Stimulated activated CD4-positive, alpha-beta T cell treated with anti-CD3 and anti-CD28 coated beads, Interleukin-12 subunit alpha, Interleukin-12 subunit beta, amount 100 ng/mL, for 4 hours (primary cell): ENCODE data around the gene CYP2E1.
"Not testable (repeated sequence)": the region's sequence is repeated elsewhere in the genome, so short reads cannot be mapped to it uniquely, and the experiment has no call there.

Experiments used
- DNase-seq: peaks from one replicate; pipeline ENCODE4 v3.0.0-alpha.2; 2020

CYP2E1 gene

GRCh38 chr10:133528845-133529575 is 1.8 kb downstream of the CYP2E1 start:
- no peak for DNase-seq

GRCh38 chr10:133529576-133529946 is 2.4 kb downstream of the CYP2E1 start:
- DNase-seq, result no peak

GRCh38 chr10:133530506-133530905 is 3.3 kb downstream of the CYP2E1 start:
- DNase-seq, result no peak

- DNase-seq, result no peak
Observed at GRCh38 chr10:133532871-133533270, 5.7 kb downstream of the CYP2E1 start.

GRCh38 chr10:133534417-133534816 is 7.3 kb downstream of the CYP2E1 start:
- DNase-seq, result no peak

- DNase-seq, result no peak
Observed at GRCh38 chr10:133536198-133536597, 9.0 kb downstream of the CYP2E1 start.

- no peak for DNase-seq
Observed at GRCh38 chr10:133537546-133538545, 10.7 kb downstream of the CYP2E1 start.

- not testable (repeated sequence) for DNase-seq
Observed at GRCh38 chr10:133541441-133541975, 14.3 kb downstream of the CYP2E1 start.

- DNase-seq, result no peak
Observed at GRCh38 chr10:133544506-133544905, 17.3 kb downstream of the CYP2E1 start.

GRCh38 chr10:133554600-133554999 is 27.4 kb downstream of the CYP2E1 start:
- DNase-seq, result no peak

GRCh38 chr10:133555521-133555920 is 28.4 kb downstream of the CYP2E1 start:
- DNase-seq, result no peak

- no peak for DNase-seq
Observed at GRCh38 chr10:133557381-133557780, 30.2 kb downstream of the CYP2E1 start.

- DNase-seq, result no peak
Observed at GRCh38 chr10:133559216-133559615, 32.1 kb downstream of the CYP2E1 start.

GRCh38 chr10:133564816-133565215 is 37.7 kb downstream of the CYP2E1 start:
- no peak for DNase-seq

- DNase-seq, result no peak
Observed at GRCh38 chr10:133565441-133566294, 38.5 kb downstream of the CYP2E1 start, which contains the start of gene SYCE1. TSS of gene SYCE1 (minus strand) at chr10:133565583. CDS start at chr10:133565529, 54 bp downstream.

GRCh38 chr10:133567119-133567518 is 40.0 kb downstream of the CYP2E1 start:
- DNase-seq, result no peak

GRCh38 chr10:133567609-133568286 is 40.6 kb downstream of the CYP2E1 start:
- DNase-seq, result no peak

GRCh38 chr10:133568287-133568614 is 41.1 kb downstream of the CYP2E1 start:
- no peak for DNase-seq

GRCh38 chr10:133568831-133569527 is 41.8 kb downstream of the CYP2E1 start:
- DNase-seq, result not testable (repeated sequence)

- DNase-seq, result not testable (repeated sequence)
Observed at GRCh38 chr10:133569801-133570200, 42.6 kb downstream of the CYP2E1 start.

- not testable (repeated sequence) for DNase-seq
Observed at GRCh38 chr10:133572055-133572454, 44.9 kb downstream of the CYP2E1 start.
